ENCODE data around the gene CHRND.

DNA sequence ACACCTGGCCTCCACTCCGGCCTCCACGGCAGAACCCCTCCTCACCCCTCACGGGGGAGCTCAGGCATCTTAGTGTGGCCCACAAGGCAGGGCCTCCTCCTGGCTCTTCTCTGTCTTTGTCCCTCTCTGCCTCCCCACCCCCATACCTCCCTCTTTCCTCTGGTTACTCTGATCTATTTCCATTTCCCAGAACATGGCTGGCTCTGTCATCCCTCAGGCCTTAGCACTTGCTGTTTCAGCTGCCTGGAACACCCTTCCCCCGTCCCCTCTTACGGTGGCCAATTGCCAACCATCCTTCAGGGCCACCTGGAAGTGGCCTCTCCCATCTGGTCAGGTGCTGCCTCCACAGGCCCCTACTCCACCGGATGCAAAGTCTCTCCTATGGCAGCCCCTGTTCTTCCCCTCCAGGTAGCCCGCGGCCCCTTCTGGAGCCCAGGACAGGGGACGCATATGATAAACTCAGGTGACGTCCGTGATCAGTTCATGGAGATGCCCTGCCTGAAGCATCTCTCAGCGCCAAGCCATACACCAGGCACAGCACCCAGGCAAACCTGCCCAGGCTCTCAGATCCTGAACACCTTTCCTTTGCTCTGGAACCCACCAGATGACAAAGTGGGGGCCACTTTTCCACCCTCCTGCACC is 34.7 kb upstream of the CHRND start:
- TF ChIP-seq CTCF (IDR thresholded peaks at IDR 0.05) (no peak), POLR2A (IDR thresholded peaks at IDR 0.05) (no peak)
